Left kidney (tissue), 2 donors: ENCODE data around the gene OPCML. TPM values are rescaled to one million over a fixed set of nuclear protein-coding genes. Genes with fewer than 3 reads are reported as not detected.
A peak's percentile ranks its signal among the peaks of the same experiment; 100 is the strongest.

ENCODE experiments used
- DNase-seq: peaks from one replicate; pipeline ENCODE4 v3.0.0-alpha.2; 2013
- polyA plus RNA-seq: library from polyadenylated mRNA; unstranded; fragments of 120-200 nt; gene quantifications from one replicate; pipeline ENCODE4 v1.2.1, GENCODE V29; 2013; ENCODE audit not compliant: insufficient read length

The OPCML gene
- polyA plus RNA-seq, 1 donor, result 13.9 TPM

DNA sequence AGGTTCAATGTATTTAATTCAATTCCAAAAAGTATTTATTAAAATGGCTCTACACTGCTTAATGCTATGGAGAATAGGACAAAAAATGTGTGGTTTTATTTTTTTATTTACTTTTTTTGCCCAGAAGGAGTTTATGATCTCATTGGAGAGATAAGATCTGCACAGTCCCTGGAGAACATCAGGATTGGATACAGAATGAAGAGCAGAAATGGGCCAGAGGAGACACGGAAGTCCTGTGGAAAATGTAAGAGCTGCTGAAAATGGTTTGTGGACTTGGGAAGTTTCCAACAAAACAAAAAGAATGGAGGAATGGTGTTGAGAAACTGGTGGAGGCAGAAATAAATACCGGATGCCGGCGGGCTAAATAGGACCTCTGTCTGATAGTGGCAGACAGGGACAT lies 554.6 kb downstream of the OPCML start:
- no peak for DNase-seq

DNA sequence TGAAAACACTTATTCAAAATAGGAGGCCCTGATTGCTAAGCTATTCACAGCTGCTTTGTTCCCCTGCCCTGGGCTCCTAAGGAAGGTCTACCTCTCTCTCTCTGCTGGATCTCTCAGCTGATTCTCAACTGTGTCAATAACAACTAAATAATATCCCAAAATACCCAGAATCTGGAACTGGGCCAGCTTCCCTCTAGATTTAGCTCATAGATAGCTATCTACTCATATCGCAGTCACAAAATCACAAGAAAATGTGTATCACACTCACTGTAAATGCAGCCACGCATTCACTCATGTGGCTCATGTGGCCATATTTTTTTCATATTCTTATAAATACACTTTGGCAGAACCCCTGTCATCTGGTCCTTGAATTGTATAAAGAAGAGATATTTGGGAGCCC lies 555.1 kb downstream of the OPCML start:
- DNase-seq, result no peak

DNA sequence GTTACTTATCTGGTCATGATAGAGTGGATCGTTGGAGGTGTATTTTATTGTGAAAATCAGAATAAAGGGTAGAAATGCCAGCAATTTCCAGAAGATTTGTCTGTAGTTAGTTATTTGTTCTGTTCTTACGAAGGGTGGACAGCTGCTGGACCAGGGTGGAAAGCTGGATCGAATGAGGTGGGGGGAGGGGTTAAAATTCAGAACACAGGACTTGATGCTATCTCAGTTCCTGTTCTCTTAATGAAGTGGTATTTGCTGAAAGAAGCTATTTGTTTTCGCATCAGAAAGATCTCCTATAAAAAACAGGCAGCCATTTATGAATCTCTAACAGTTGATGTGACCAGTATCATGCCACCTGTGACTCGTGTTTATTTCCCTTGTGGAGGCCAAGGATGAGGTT lies 556.2 kb downstream of the OPCML start:
- no peak for DNase-seq

- no peak for DNase-seq
Measured at GRCh38 chr11:132973686-132974085, 558.6 kb downstream of the OPCML start.

DNA sequence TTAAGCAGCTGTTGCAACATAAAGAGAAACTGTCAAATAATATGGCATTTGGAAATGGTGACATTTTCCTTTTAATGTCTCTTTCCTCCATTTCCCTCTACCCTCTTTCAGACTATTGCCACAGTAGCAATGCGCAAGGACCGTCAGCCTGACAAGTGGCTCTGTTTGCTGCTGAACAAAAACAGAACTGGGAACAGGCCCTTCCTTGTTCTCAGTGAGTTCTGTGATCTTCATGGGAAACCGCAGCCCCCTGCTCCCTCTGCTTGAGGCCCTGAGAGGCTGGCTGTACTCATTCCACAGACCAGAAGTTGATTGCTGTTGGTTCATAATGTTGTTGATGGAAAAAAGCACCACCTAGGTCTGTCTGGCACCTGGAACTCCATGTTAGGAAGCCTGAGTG lies 559.7 kb downstream of the OPCML start:
- DNase-seq, result no peak

GRCh38 chr11:132971351-132971750 lies 561.0 kb downstream of the OPCML start:
- no peak for DNase-seq

DNA sequence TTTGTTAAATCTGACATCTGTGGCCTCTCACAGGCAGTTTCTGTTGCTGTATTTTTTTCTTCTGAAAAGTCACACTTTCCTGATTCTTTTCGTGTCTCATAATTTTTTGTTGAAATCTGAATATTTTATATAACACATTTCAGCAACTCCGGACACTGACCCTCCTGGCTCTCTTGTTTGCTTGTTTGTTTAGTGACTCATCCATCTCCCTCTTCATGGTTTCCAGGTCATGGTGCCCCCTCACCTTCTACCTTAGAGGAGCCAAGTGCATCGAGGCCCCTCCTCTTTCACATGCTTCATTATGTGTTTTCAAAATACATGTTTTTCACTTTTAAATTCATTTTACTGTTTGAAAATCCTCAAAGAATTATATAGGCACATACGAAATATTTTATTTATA lies 562.4 kb downstream of the OPCML start:
- DNase-seq, result no peak

DNA sequence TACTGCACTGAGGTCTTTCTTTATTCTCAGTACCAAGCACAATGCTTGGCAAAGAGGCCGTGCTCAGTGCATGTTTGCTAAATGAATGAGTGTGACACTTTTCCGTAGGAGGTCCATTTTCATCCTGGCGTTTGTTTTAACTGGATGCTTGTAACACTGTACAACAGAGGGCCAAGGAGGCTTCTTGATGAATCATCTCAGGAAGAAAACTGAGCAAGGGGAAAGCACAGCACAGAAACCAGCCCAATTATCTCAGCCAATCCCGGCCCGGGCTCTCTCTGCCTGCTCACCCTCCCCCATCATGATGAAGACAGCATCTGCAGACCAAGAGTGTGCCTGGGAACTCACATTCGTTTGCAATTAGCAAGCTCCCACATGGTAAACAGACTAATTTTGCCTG lies 570.3 kb downstream of the OPCML start:
- no peak for DNase-seq

DNA sequence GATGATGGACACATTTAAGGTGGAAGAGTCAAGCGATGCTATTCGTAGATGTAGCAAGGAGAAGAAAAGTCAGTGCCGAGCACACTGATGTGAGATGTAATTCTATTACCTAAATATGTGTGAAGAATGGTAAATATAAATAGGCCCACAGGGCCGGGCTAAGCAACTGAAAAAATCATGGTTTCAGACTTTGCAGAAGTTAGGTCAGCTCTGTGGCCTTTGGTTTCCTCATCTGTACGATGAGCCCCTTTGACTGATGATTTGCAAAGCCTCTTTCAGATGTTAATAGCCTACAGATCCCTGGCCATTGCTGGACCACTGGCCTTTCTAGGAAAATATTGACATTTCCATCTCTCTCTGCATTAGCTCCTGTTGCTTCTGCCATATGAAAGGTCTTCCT lies 570.8 kb downstream of the OPCML start:
- DNase-seq, result no peak

DNA sequence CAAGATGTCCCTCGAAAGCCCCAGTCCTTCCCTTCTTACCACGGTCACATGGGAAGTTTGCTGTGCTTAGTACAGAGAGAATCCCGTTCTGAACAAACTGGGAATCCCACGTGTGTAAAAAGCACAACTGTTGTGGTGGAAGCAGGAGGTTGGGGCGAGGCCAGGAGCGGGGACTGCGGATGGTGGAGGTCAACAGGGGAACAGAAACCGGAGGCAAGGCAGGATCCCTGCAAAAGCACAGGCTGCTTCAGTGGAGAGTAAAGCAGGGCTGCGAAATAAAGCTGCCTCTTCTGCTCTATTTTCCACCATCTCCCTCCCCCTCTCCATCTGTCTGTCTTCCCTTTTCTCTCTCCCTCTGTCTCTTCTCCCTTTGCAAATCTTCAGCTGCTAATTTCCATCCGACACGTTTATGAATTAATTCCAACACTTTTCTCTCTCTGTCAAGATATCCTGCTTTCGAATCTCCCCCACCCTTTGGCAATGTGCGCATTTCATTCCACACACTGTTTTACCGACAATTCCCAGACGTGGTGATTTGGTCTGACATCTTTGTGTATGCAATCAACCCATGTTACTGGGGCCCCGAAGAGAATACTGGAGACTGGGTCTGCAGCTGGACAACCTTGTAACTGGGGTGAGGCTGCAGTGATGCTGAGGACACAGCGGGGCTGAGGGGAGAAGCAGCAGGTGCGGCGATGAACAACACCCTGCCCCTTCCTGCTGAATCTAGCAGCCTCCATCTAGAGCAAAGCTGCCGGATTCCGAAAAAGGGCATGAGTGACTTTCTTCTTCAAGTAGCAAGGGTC lies 571.8 kb downstream of the OPCML start:
- no peak for DNase-seq

GRCh38 chr11:132959693-132960092 lies 572.6 kb downstream of the OPCML start:
- no peak for DNase-seq

GRCh38 chr11:132957881-132958280 lies 574.4 kb downstream of the OPCML start:
- DNase-seq, result no peak

DNA sequence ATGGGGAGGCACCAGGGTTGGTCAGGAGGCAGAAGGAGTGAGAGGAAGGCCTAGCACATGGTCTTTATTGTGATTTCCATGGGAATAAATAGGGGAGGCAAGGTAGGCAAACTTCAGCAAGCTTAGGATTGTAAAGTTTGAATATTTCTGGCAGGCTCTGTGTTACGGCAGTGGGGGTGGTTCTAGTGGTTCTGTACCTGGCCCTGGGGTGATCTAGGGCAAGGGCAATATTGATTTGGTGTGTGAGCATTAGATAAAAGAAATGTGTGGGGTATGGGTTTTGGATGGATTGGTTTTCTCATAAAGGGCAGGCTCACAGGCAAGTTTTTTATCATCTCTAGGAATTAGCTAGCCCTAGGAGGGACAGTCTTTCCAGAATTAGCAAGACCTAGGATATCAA lies 584.0 kb downstream of the OPCML start:
- no peak for DNase-seq

DNA sequence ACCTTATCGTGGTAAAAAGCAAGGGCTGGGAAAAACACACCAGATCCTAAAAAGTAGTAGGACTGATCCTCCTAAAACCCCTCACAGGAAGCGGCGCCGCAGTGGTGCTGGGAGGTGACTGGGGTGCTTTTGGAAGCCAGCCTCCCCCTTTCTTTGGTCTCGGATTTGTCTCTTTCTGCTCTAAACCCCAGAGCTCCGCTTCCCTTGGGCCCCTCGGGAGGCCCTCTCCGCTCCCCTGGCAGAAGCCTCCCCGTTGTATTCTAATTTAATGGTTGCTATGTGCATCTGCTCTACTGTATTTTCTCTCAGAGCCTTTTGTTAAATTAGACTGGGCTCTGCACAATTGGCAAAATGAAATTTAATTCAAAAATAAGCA lies 587.7 kb downstream of the OPCML start:
- DNase-seq, result no peak

- peak; percentile 36 for DNase-seq
Measured at GRCh38 chr11:132943706-132944568, 588.4 kb downstream of the OPCML start.

- no peak for DNase-seq
Measured at GRCh38 chr11:132943357-132943705, 589.0 kb downstream of the OPCML start.

- no peak for DNase-seq
Measured at GRCh38 chr11:132942611-132943356, 589.5 kb downstream of the OPCML start.

GRCh38 chr11:132941761-132942160 lies 590.5 kb downstream of the OPCML start:
- DNase-seq, result no peak

- DNase-seq, result peak; percentile 53
Measured at GRCh38 chr11:132941024-132941646, 591.2 kb downstream of the OPCML start.

DNA sequence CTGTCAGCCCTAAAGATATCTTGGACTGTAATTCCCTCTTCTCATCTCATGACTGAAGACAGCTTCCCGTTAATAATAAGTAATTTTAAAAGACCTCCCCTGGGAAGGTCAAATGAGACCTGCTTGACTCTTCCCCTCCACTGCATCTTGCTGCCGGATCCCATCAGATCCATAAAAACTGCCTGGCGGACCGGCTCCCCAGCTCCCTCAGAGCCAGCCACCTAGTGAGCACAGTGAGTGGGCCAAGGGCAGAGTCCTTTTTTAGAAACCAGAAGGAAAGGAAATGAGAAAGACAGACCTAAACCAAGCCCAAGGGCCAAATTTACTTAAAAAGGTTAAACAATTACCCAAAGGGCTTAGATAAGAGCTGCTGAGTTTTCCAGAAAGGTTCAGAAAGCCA lies 595.3 kb downstream of the OPCML start:
- no peak for DNase-seq

DNA sequence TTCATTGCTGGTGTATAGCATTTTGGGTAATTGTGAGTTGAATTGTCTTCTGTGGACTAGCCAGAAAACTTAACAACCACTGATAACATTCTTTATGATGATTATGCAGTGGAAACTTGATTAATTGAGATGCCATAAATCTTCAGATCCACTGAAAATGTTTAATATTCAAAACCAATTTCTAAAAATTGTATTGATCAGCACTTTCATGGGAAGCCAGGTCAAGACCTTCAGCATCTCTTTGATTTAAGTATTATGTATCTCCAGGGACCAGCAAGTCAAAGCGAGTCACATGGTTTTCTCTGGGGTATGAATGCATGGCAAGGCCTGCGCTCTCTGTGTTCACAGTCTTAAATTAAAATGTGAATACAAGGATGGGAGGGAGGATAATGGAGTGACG lies 596.9 kb downstream of the OPCML start:
- DNase-seq, result no peak

DNA sequence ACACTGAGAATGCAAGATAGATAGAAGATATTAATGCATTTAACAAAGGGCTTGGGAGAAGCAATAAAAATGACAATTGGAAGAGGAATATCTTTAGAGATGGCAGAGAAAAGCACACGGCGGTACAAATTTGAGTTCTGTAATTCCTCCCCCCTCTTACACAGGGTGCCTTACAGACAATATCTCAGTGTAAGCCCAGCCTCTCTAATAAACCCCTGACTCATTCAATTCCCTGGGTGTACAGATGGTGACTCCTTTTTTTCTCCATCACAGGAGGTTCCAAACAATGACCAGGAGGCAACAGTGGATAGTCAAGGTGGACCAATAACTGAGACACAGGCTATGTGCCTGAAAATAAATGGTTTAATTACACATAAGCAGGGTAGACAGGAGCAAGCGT lies 598.6 kb downstream of the OPCML start:
- DNase-seq, result no peak
